Neural cell (in vitro differentiated cells): ENCODE measurements around the gene COL18A1. TPM values are rescaled to one million over a fixed set of nuclear protein-coding genes. Genes with fewer than 3 reads are reported as not detected.

Experiments used
- H2AFZ ChIP-seq: fragments of 200-600, 300-800 bp; sonication (generic), shearing (Covaris generic); 2 replicates; pipeline ENCODE4 v1.6.0; 2014; ENCODE audit warnings: low read depth, mild to moderate bottlenecking, antibody characterized with exemption, low read length, moderate library complexity
- H3F3A ChIP-seq: fragments of 200-600 bp; shearing (Covaris generic); 2 replicates; pipeline ENCODE4 v1.6.1; 2016; ENCODE audit warnings: mild to moderate bottlenecking, moderate library complexity, mixed read lengths, antibody characterized with exemption, low read length; ENCODE audit not compliant: insufficient read depth, poor library complexity, severe bottlenecking
- H3K27ac ChIP-seq: fragments of 200-600, 300-800 bp; sonication (generic), shearing (Covaris generic); 2 replicates; pipeline ENCODE4 v1.5.1; 2014; ENCODE audit warnings: mild to moderate bottlenecking, low read length, moderate library complexity
- H3K27me3 ChIP-seq: fragments of 300-800, 200-600 bp; sonication (generic), shearing (Covaris generic); 2 replicates; pipeline ENCODE4 v1.6.0; 2014; ENCODE audit warnings: mild to moderate bottlenecking, low read depth, low read length, moderate library complexity; ENCODE audit not compliant: insufficient read depth
- H3K36me3 ChIP-seq: fragments of 300-800, 200-600 bp; sonication (generic), shearing (Covaris generic); 2 replicates; pipeline ENCODE4 v1.5.1; 2014; ENCODE audit warnings: mild to moderate bottlenecking, antibody characterized with exemption, low read length, moderate library complexity; ENCODE audit not compliant: insufficient read depth
- H3K4me2 ChIP-seq: fragments of 300-800, 200-600 bp; sonication (generic), shearing (Covaris generic); 2 replicates; pipeline ENCODE4 v1.6.0; 2014; ENCODE audit warnings: mild to moderate bottlenecking, low read length
- H3K4me3 ChIP-seq: fragments of 300-800, 200-600 bp; sonication (generic), shearing (Covaris generic); 2 replicates; pipeline ENCODE4 v1.5.1; 2014; ENCODE audit warnings: mild to moderate bottlenecking, low read length, moderate library complexity
- H3K79me2 ChIP-seq: fragments of 200-600 bp; shearing (Covaris generic); replicated peaks from 2 replicates; pipeline ENCODE4 v1.6.0; 2014; ENCODE audit warnings: mild to moderate bottlenecking, low read length, moderate library complexity; ENCODE audit not compliant: insufficient read depth
- H3K9ac ChIP-seq: fragments of 300-800, 200-600 bp; sonication (generic), shearing (Covaris generic); 2 replicates; pipeline ENCODE4 v1.6.1; 2016; ENCODE audit warnings: mild to moderate bottlenecking, low read length, mixed read lengths
- H3K9me2 ChIP-seq: fragments of 200-600 bp; shearing (Covaris generic); 2 replicates; pipeline ENCODE4 v1.6.1; 2016; ENCODE audit warnings: mild to moderate bottlenecking, low read length, mixed read lengths; ENCODE audit not compliant: insufficient read depth
- H3K9me3 ChIP-seq: fragments of 200-600, 300-800 bp; sonication (generic), shearing (Covaris generic); 2 replicates; pipeline ENCODE4 v1.6.1; 2016; ENCODE audit warnings: mild to moderate bottlenecking, mixed run types, low read length, moderate library complexity, mixed read lengths
- H4K20me1 ChIP-seq: fragments of 200-600 bp; shearing (Covaris generic); 2 replicates; pipeline ENCODE4 v1.6.1; 2016; ENCODE audit warnings: mild to moderate bottlenecking, mixed run types; ENCODE audit not compliant: insufficient read depth
- EP300 ChIP-seq: fragments of 450-650 bp; conservative IDR thresholded peaks from 2 replicates; pipeline ENCODE4 v1.6.1; 2014; ENCODE audit warnings: antibody characterized with exemption, mild to moderate bottlenecking, moderate library complexity; ENCODE audit not compliant: poor library complexity, severe bottlenecking
- EZH2 ChIP-seq: fragments of 200-600, 300-800 bp; shearing (Covaris generic), sonication (generic); IDR thresholded peaks from 2 replicates; pipeline ENCODE4 v1.6.1; 2014; ENCODE audit warnings: antibody characterized with exemption, low read length, borderline replicate concordance, mild to moderate bottlenecking; ENCODE audit not compliant: insufficient read depth, poor library complexity, severe bottlenecking
- MXI1 ChIP-seq: fragments of 450-650 bp; conservative IDR thresholded peaks from 2 replicates; pipeline ENCODE4 v1.6.1; 2014; ENCODE audit warnings: antibody characterized with exemption, mild to moderate bottlenecking; ENCODE audit not compliant: poor library complexity, severe bottlenecking
- POLR2AphosphoS5 ChIP-seq: IDR thresholded peaks from 2 replicates; pipeline ENCODE4 v1.6.1; 2012
- RAD21 ChIP-seq: fragments of 450-650 bp; conservative IDR thresholded peaks from 2 replicates; pipeline ENCODE4 v1.6.1; 2014; ENCODE audit warnings: antibody characterized with exemption, mild to moderate bottlenecking, moderate library complexity
- SMC3 ChIP-seq: fragments of 450-650 bp; conservative IDR thresholded peaks from 2 replicates; pipeline ENCODE4 v1.6.1; 2014; ENCODE audit warnings: antibody characterized with exemption, mild to moderate bottlenecking, moderate library complexity; ENCODE audit not compliant: poor library complexity
- TAF1 ChIP-seq: IDR thresholded peaks from 2 replicates; pipeline ENCODE4 v1.6.1; 2012; ENCODE audit warnings: low read depth
- polyA plus RNA-seq: library from polyadenylated mRNA; depleted of rRNA; stranded (reverse); fragments of >200 nt; gene quantifications from 2 replicates; pipeline ENCODE4 v1.2.3, GENCODE V29; 2014
- TF ChIP-seq, protein P1 (sequence below): IDR thresholded peaks from 2 replicates; pipeline ENCODE4 v1.6.1; 2012; ENCODE audit warnings: borderline replicate concordance
- TF ChIP-seq, protein P2 (sequence below): fragments of 450-650 bp; IDR thresholded peaks from 2 replicates; pipeline ENCODE4 v1.5.1; 2014; ENCODE audit warnings: antibody characterized with exemption, mild to moderate bottlenecking, moderate library complexity; ENCODE audit not compliant: poor library complexity, severe bottlenecking

The COL18A1 gene
- polyA plus RNA-seq, 1 donor from 2014 or later, result 2.5 TPM

DNA sequence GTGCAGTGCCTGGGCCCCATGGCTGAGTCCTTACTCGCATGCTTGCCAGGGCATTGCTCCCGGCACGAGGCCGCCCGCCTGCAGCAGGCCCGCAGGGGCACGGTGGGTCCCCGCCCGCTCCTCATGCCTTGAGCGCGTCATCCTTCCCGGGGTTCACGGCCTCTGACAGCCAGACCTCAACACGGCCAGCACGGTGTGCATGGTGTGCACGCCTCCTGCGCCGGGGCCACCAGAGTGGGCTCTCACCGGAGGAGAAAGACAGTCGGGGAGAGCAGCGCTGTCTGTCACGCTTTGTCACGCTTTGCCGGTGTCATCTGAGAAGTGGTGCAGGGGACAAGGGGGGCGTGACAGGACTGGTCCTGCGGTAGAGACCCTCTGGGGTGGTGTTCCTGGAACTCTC lies 11.9 kb upstream of the COL18A1 start:
- Histone ChIP-seq H2AFZ (no peak overlapping the region), H3K9me2 (no peaks in the 10 kb centered on the region), H4K20me1 (no peaks in the 10 kb centered on the region), H3K4me2 (no peak overlapping the region), H3F3A (no peaks in the 10 kb centered on the region), H3K27me3 (peaks cover 2% of the 10 kb centered on the region), H3K36me3 (no peaks in the 10 kb centered on the region), H3K9me3 (no peaks in the 10 kb centered on the region), H3K4me3 (no peak overlapping the region), H3K79me2 (no peaks in the 10 kb centered on the region), H3K9ac (no peak overlapping the region), H3K27ac (no peak overlapping the region)
- TF ChIP-seq POLR2AphosphoS5 (no peak), MXI1 (no peak), EP300 (no peak), SMC3 (no peak), EZH2 (no peak), TAF1 (no peak), RAD21 (no peak)
- TF ChIP-seq, protein P1, sequence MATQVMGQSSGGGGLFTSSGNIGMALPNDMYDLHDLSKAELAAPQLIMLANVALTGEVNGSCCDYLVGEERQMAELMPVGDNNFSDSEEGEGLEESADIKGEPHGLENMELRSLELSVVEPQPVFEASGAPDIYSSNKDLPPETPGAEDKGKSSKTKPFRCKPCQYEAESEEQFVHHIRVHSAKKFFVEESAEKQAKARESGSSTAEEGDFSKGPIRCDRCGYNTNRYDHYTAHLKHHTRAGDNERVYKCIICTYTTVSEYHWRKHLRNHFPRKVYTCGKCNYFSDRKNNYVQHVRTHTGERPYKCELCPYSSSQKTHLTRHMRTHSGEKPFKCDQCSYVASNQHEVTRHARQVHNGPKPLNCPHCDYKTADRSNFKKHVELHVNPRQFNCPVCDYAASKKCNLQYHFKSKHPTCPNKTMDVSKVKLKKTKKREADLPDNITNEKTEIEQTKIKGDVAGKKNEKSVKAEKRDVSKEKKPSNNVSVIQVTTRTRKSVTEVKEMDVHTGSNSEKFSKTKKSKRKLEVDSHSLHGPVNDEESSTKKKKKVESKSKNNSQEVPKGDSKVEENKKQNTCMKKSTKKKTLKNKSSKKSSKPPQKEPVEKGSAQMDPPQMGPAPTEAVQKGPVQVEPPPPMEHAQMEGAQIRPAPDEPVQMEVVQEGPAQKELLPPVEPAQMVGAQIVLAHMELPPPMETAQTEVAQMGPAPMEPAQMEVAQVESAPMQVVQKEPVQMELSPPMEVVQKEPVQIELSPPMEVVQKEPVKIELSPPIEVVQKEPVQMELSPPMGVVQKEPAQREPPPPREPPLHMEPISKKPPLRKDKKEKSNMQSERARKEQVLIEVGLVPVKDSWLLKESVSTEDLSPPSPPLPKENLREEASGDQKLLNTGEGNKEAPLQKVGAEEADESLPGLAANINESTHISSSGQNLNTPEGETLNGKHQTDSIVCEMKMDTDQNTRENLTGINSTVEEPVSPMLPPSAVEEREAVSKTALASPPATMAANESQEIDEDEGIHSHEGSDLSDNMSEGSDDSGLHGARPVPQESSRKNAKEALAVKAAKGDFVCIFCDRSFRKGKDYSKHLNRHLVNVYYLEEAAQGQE, result no peak
- TF ChIP-seq, protein P2, sequence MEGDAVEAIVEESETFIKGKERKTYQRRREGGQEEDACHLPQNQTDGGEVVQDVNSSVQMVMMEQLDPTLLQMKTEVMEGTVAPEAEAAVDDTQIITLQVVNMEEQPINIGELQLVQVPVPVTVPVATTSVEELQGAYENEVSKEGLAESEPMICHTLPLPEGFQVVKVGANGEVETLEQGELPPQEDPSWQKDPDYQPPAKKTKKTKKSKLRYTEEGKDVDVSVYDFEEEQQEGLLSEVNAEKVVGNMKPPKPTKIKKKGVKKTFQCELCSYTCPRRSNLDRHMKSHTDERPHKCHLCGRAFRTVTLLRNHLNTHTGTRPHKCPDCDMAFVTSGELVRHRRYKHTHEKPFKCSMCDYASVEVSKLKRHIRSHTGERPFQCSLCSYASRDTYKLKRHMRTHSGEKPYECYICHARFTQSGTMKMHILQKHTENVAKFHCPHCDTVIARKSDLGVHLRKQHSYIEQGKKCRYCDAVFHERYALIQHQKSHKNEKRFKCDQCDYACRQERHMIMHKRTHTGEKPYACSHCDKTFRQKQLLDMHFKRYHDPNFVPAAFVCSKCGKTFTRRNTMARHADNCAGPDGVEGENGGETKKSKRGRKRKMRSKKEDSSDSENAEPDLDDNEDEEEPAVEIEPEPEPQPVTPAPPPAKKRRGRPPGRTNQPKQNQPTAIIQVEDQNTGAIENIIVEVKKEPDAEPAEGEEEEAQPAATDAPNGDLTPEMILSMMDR, result no peak

DNA sequence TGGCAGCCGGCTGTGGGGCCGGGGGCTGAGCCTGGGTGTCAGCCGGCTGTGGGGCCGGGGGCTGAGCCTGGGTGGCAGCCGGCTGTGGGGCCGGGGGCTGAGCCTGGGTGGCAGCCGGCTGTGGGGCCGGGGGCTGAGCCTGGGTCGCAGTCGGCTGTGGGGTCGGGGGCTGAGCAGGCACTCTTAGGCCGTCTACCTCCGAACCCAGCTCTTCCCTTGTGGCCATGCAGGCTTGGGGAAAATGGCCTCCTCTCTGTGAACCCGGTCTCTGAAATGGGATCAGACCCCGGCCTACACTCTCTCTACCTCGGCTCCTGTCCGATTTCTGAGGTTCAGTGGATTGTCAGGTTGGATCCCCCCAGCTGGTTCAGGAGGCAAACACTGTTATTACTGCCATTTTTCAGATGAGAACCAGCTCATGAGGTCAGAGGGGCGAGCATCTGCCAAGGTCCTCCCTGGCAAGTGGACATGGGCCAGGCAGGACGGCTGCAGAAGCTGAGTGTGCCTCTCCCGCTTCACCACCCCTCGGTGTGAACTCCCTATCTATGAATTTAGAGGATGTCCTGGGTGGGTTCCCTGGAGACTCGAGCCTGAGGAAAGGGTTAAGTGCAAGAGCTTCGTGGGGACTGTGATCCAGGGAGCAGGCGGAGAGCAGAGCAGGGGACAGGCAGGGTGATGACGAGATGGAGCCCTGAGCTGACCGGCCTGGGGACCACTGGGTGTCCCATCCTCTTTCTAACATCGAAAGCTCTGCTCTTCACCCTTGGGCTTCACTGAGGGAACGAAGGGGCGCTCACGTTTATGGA lies 10.9 kb upstream of the COL18A1 start:
- no peaks in the 10 kb centered on the region for H3K9me2 ChIP-seq
- no peak overlapping the region for H3K4me2 ChIP-seq
- H3K4me3 ChIP-seq, result no peak overlapping the region
- no peaks in the 10 kb centered on the region for H3K79me2 ChIP-seq
- TF ChIP-seq TAF1 (no peak), POLR2AphosphoS5 (no peak), EP300 (no peak), MXI1 (no peak), RAD21 (no peak), SMC3 (no peak), EZH2 (no peak)
- TF ChIP-seq, protein P1, result no peak
- TF ChIP-seq, protein P2, result no peak
- no peaks in the 10 kb centered on the region for H3K9me3 ChIP-seq
- H3K9ac ChIP-seq, result no peak overlapping the region
- H3K36me3 ChIP-seq, result no peaks in the 10 kb centered on the region
- peaks cover 2% of the 10 kb centered on the region for H3K27me3 ChIP-seq
- no peaks in the 10 kb centered on the region for H4K20me1 ChIP-seq
- no peak overlapping the region for H3K27ac ChIP-seq
- no peak overlapping the region for H2AFZ ChIP-seq
- H3F3A ChIP-seq, result no peaks in the 10 kb centered on the region
